Activated CD4-positive, CD25-positive, alpha-beta regulatory T cell (primary cell): ENCODE measurements around the gene NEURL1.
"Not testable (repeated sequence)": the region's sequence is repeated elsewhere in the genome, so short reads cannot be mapped to it uniquely, and the experiment has no call there.

ENCODE experiments used
- DNase-seq, 4 experiments: peaks; one replicate each; lab custom pipeline; 2025; lab: John Stamatoyannopoulos, UW

The NEURL1 gene

GRCh38 chr10:103585011-103585405 lies 91.5 kb downstream of the NEURL1 start:
- DNase-seq, result no peak

- DNase-seq, result no peak
These were observed 93.6 kb downstream of the NEURL1 start for GRCh38 chr10:103587073-103587472.

GRCh38 chr10:103589074-103589630 lies 95.6 kb downstream of the NEURL1 start:
- DNase-seq, result no peak

- DNase-seq, result no peak
These were observed 96.6 kb downstream of the NEURL1 start for GRCh38 chr10:103590060-103590459.

- no peak for DNase-seq
These were observed 97.3 kb downstream of the NEURL1 start for GRCh38 chr10:103590744-103591291.

GRCh38 chr10:103592186-103593021 lies 98.9 kb downstream of the NEURL1 start:
- peak in 2 of 4 experiments; percentile 9 for DNase-seq

GRCh38 chr10:103593022-103593570 lies 99.6 kb downstream of the NEURL1 start:
- DNase-seq, result no peak

- no peak for DNase-seq
These were observed 102.6 kb downstream of the NEURL1 start for GRCh38 chr10:103595933-103596726.

- no peak for DNase-seq
These were observed 103.5 kb downstream of the NEURL1 start for GRCh38 chr10:103597003-103597402.

- DNase-seq, result no peak
These were observed 105.2 kb downstream of the NEURL1 start for GRCh38 chr10:103598654-103599115.

GRCh38 chr10:103599211-103599610 lies 105.7 kb downstream of the NEURL1 start:
- DNase-seq, result no peak

GRCh38 chr10:103599907-103600306 lies 106.4 kb downstream of the NEURL1 start:
- no peak for DNase-seq

- no peak for DNase-seq
These were observed 106.8 kb downstream of the NEURL1 start for GRCh38 chr10:103600325-103600724.

- no peak for DNase-seq
These were observed 107.6 kb downstream of the NEURL1 start for GRCh38 chr10:103600956-103601569.

- DNase-seq, result no peak
These were observed 108.7 kb downstream of the NEURL1 start for GRCh38 chr10:103602028-103602851.

GRCh38 chr10:103602852-103603155 lies 109.3 kb downstream of the NEURL1 start:
- no peak for DNase-seq

- DNase-seq, result no peak
These were observed 109.9 kb downstream of the NEURL1 start for GRCh38 chr10:103603382-103603781.

- peak in 1 of 4 experiments; percentile 26 for DNase-seq
These were observed 112.0 kb downstream of the NEURL1 start for GRCh38 chr10:103605359-103606096.

- DNase-seq, result not testable (repeated sequence)
These were observed 112.6 kb downstream of the NEURL1 start for GRCh38 chr10:103606097-103606438.

GRCh38 chr10:103607051-103607450 lies 113.5 kb downstream of the NEURL1 start:
- not testable (repeated sequence) for DNase-seq
